ENCODE measurements around the gene TSPAN9. TPM values are rescaled to one million over a fixed set of nuclear protein-coding genes. Genes with fewer than 3 reads are reported as not detected.

The TSPAN9 gene
- total and polyA plus RNA-seq, 2 of the 4 experiments (the other 2 are of a cell fraction) = 17.7 to 39.1 TPM

DNA sequence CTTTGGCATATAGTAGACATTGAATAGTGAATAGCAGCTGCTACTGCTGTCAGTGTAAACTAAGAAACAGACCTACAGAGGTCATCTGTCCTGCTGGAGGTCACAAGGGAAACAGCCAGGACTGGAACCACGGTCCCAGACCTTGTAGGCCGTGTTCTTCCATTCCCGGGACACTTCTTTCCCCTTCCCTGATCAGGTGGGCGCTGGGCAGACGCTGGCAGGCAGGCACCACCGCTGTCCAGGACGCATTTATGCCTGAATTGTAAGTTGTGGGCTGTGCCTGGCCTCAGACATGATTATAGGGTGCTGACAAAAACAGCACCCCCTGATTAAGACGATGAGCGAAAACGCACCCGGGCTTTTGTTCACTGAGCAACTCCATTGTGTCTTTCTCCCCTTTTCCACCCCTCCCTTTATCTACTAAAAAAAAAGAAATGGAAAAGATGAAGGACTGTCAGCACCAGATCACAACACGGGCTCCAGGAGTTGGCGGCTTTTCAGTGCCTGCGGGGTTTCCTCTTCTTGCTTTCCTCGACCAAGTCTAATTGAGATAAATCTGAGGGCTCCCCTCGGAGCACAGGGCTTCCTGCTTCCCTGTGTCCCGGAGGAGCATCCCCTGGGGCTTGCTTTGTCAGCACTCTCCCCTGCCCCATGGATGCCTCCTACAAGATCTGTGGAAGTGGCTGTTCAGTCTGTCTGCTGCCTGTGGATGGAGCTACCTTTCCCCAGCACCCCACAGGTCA, 80.6 kb downstream of the TSPAN9 start:
- Histone ChIP-seq H3K23ac (ENCODE audit: low read depth, low read length) (no peak overlapping the region), H4K91ac (ENCODE audit: insufficient read depth, low read depth, low read length) (peak overlapping the region; percentile 12; the same call in 1 of the 2 replicates), H3K18ac (ENCODE audit: low read depth, low read length) (no peak overlapping the region), H3K4me2 (ENCODE audit: low read depth, low read length) (no peak overlapping the region), H3K4me1 (ENCODE audit: control insufficient read depth, insufficient read depth, low read length) (peaks cover 15% of the 10 kb centered on the region), H2BK15ac (ENCODE audit: low read depth, low read length) (0 out of 3 replicates have a peak overlapping the region, but pooled peaks have one; percentile 31), H3K9ac (ENCODE audit: low read depth, low read length) (no peak overlapping the region), H3K56ac (ENCODE audit: extremely low read depth, insufficient read depth, low read length) (no peak overlapping the region), H3K14ac (replicated peaks; ENCODE audit: low read depth, low read length) (no peak overlapping the region), H4K5ac (ENCODE audit: low read depth, low read length) (peak overlapping the region; percentile 44; the same call in 1 of the 2 replicates), H3K79me1 (ENCODE audit: low read depth in 1 of 2, low read length in 2 of 2) (no peaks in the 10 kb centered on the region), H3K9me3 (ENCODE audit: control insufficient read depth, insufficient read depth, low read length) (peaks cover 2% of the 10 kb centered on the region; the same call in 1 of the 2 replicates), H4K20me1 (ENCODE audit: insufficient read depth, low read length) (no peaks in the 10 kb centered on the region), H2BK5ac (ENCODE audit: low read depth, low read length, poor library complexity, severe bottlenecking) (no peak overlapping the region), H2AFZ (replicated peaks; ENCODE audit: low read length, poor library complexity) (no peak overlapping the region), H3K4ac (ENCODE audit: low read depth, low read length) (peak overlapping the region; percentile 48; the same call in 1 of the 2 replicates), H2BK20ac (ENCODE audit: low read depth, low read length) (no peak overlapping the region; the same call in 1 of the 2 replicates), H3K4me3 (ENCODE audit: insufficient read depth, low read depth, low read length) (no peak overlapping the region), H3K27ac (ENCODE audit: insufficient read depth, low read length) (no peak overlapping the region), H3K36me3 (ENCODE audit: control insufficient read depth, insufficient read depth, low read length) (no peaks in the 10 kb centered on the region), H2BK120ac (ENCODE audit: low read depth, low read length) (no peak overlapping the region; the same call in 1 of the 2 replicates), H3K9me1 (ENCODE audit: insufficient read depth, low read length) (no peaks in the 10 kb centered on the region; the same call in 1 of the 2 replicates), H4K8ac (ENCODE audit: low read depth in 2 of 2, low read length in 2 of 2) (no peak overlapping the region), H2AK5ac (ENCODE audit: low read depth, low read length) (peak overlapping the region; percentile 26), H3K27me3 (ENCODE audit: control insufficient read depth, insufficient read depth, low read length) (no peaks in the 10 kb centered on the region), H2AK9ac (replicated peaks; ENCODE audit: low read depth, low read length, poor library complexity) (no peak overlapping the region)
- POLR2A ChIA-PET (ENCODE audit: unreplicated experiment) = no interaction called here
- intact Hi-C loops (cut with micrococcal nuclease) = no loop called here
- BruUV-seq (replicated peaks) = no TSS peak
- TF ChIP-seq SMC3 (IDR thresholded peaks at IDR 0.05; ENCODE audit: low read depth, low read length) = no peak
- no peak for TF ChIP-seq MAZ (IDR thresholded peaks at IDR 0.05; ENCODE audit: borderline replicate concordance, low read depth, low read length)
- TF ChIP-seq CEBPB (IDR thresholded peaks at IDR 0.05; ENCODE audit: low read depth, low read length) = no peak
- TF ChIP-seq MAFK (IDR thresholded peaks at IDR 0.05; ENCODE audit: low read depth, low read length) = no peak
- no peak for TF ChIP-seq FOS (IDR thresholded peaks at IDR 0.05; ENCODE audit: low read depth, low read length)
- TF ChIP-seq POLR2A (IDR thresholded peaks at IDR 0.05; ENCODE audit: low read depth, low read length) = no peak
- TF ChIP-seq, protein P1, sequence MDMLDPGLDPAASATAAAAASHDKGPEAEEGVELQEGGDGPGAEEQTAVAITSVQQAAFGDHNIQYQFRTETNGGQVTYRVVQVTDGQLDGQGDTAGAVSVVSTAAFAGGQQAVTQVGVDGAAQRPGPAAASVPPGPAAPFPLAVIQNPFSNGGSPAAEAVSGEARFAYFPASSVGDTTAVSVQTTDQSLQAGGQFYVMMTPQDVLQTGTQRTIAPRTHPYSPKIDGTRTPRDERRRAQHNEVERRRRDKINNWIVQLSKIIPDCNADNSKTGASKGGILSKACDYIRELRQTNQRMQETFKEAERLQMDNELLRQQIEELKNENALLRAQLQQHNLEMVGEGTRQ (IDR thresholded peaks at IDR 0.05; ENCODE audit: low read depth, low read length) = no peak
- no peak for TF ChIP-seq RCOR1 (IDR thresholded peaks at IDR 0.05; ENCODE audit: insufficient replicate concordance, low read length)
- no peak for TF ChIP-seq RAD21 (IDR thresholded peaks at IDR 0.05; ENCODE audit: low read length)
- no peak for TF ChIP-seq NFE2L2 (IDR thresholded peaks at IDR 0.05; ENCODE audit: low read depth, low read length)
- TF ChIP-seq, protein P2, sequence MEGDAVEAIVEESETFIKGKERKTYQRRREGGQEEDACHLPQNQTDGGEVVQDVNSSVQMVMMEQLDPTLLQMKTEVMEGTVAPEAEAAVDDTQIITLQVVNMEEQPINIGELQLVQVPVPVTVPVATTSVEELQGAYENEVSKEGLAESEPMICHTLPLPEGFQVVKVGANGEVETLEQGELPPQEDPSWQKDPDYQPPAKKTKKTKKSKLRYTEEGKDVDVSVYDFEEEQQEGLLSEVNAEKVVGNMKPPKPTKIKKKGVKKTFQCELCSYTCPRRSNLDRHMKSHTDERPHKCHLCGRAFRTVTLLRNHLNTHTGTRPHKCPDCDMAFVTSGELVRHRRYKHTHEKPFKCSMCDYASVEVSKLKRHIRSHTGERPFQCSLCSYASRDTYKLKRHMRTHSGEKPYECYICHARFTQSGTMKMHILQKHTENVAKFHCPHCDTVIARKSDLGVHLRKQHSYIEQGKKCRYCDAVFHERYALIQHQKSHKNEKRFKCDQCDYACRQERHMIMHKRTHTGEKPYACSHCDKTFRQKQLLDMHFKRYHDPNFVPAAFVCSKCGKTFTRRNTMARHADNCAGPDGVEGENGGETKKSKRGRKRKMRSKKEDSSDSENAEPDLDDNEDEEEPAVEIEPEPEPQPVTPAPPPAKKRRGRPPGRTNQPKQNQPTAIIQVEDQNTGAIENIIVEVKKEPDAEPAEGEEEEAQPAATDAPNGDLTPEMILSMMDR (conservative IDR thresholded peaks at IDR 0.05; ENCODE audit: low read depth, low read length) = no peak
- DNase-seq = no peak
- WGBS, 2 experiments (ENCODE audit: extremely low coverage in 2 of 2, insufficient read length in 1 of 2) = 71% methylated on average over 4 of the region's 17 CpGs; no CpG with 5 or more reads in 1 of the 2 experiments
- ATAC-seq (ENCODE audit: low read depth) = no peak
- in situ Hi-C loops (cut with MboI; ENCODE audit: low sequenced_read_pairs) = no loop called here
- dilution Hi-C loops (cut with HindIII; ENCODE audit: low sequenced_read_pairs, unreplicated experiment) = no loop called here
- CTCF ChIA-PET = no interaction called here
